ENCODE results near the gene ARFIP2. TPM values are rescaled to one million over a fixed set of nuclear protein-coding genes. Genes with fewer than 3 reads are reported as not detected.
A peak's percentile ranks its signal among the peaks of the same experiment; 100 is the strongest.
"Not testable (repeated sequence)": the region's sequence is repeated elsewhere in the genome, so short reads cannot be mapped to it uniquely, and the experiment has no call there.

Gene ARFIP2, protein sequence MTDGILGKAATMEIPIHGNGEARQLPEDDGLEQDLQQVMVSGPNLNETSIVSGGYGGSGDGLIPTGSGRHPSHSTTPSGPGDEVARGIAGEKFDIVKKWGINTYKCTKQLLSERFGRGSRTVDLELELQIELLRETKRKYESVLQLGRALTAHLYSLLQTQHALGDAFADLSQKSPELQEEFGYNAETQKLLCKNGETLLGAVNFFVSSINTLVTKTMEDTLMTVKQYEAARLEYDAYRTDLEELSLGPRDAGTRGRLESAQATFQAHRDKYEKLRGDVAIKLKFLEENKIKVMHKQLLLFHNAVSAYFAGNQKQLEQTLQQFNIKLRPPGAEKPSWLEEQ
- 59.3 and 72.7 TPM in 2 replicates for total RNA-seq

DNA sequence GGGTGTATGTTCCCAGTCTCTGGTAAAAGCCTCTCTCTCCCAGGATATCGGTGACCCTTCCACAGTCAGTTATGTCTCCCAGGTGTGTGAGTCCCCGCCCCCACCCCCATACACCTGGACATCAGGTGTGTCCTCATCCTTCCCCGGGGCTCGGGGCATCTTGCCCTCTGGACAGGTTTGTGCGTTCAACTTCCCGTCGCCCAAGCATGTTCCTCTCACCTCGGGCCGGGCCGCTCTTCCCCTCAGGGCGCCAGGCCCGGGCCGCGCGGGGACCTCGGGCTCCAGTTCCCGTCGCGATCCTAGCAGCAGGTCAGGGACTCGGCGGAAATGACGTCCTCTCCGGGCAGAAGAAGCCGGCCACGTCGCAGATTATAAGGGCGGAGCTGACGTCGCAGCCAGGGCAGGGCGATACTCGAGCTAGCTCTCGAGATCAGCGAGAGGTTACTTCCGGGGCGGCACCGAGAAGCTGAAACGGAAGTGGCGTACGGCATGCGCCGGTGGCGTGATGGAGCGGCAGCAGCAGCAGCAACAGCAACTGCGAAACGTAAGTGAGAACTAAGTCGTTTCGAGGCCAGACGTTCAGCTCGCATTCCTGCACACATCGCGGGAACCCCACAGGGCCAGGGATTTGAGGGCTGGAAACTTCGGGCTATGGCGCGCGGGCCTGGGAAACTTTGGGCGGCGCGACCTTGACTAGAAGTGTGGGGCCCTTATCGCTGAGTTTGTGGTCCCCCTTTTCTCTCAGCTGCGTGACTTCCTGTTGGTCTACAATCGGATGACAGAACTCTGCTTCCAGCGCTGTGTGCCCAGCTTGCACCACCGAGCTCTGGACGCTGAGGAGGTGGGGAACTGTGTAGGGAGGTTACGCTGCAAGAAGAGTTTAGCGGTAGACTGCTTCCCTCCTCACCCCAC, at the start of gene ARFIP2, which contains the start of gene TIMM10B:
TSS of gene ARFIP2 (minus strand) at position 320 of the 912 bp plus-strand sequence. CDS start 910 bp downstream, outside the sequence.
TSS of gene TIMM10B (plus strand) at position 490 of the 912 bp plus-strand sequence. CDS start at position 506, 16 bp downstream.
- no peaks in the 10 kb centered on the region for H3K27me3 ChIP-seq (ENCODE audit: control insufficient read depth, insufficient read depth, low read length)
- TF ChIP-seq CTCF (IDR thresholded peaks at IDR 0.05; ENCODE audit: insufficient read depth, low read length, severe bottlenecking) = no peak
- peak within 1 kb of the TSS; percentile 75 for H3K4me3 ChIP-seq (ENCODE audit: low read depth, low read length)
- FAIRE-seq (no peak), DNase-seq (ENCODE audit: low read depth) (peak; percentile 95)
- H3K36me3 ChIP-seq (ENCODE audit: control insufficient read depth, insufficient read depth, low read length) = peaks cover 24% of the 10 kb centered on the region

- no peak for FAIRE-seq
These were observed 49.7 kb upstream of the ARFIP2 start for GRCh38 chr11:6530848-6531247.

DNA sequence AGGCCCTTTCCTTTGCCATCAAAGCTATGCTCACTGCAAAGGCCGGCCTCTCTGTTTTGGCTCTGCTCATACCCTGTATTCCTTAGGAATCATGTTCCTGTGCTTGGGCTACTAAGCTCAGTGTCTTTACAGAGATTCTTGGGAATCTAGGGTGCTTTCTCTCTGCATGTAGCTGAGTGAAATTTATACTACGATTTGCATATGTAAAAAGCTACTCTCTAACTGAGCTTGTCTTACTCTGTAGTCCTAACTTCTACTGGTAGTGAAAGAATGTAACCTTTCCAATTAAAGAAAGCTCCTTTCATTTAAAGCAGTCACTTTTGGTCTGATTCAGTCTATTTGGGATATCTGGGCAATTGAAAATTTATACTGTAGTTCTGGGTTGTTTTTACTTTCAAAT, 48.1 kb upstream of the ARFIP2 start:
- DNase-seq (ENCODE audit: low read depth) (no peak), FAIRE-seq (no peak)
- Histone ChIP-seq H3K4me3 (ENCODE audit: low read depth, low read length) (no peak overlapping the region), H3K27me3 (ENCODE audit: control insufficient read depth, insufficient read depth, low read length) (no peaks in the 10 kb centered on the region), H3K36me3 (ENCODE audit: control insufficient read depth, insufficient read depth, low read length) (peaks cover 8% of the 10 kb centered on the region)
- TF ChIP-seq CTCF (IDR thresholded peaks at IDR 0.05; ENCODE audit: insufficient read depth, low read length, severe bottlenecking) = no peak

More at GRCh38 chr11:6530848-6531247, 49.7 kb upstream of the ARFIP2 start:
- H3K4me3 ChIP-seq (ENCODE audit: low read depth, low read length) = no peak overlapping the region
- TF ChIP-seq CTCF (IDR thresholded peaks at IDR 0.05; ENCODE audit: insufficient read depth, low read length, severe bottlenecking) = no peak
- H3K36me3 ChIP-seq (ENCODE audit: control insufficient read depth, insufficient read depth, low read length) = peaks cover 8% of the 10 kb centered on the region
- no peak for DNase-seq (ENCODE audit: low read depth)
- H3K27me3 ChIP-seq (ENCODE audit: control insufficient read depth, insufficient read depth, low read length) = no peaks in the 10 kb centered on the region

- DNase-seq (ENCODE audit: low read depth) (no peak), FAIRE-seq (no peak)
- H3K27me3 ChIP-seq (ENCODE audit: control insufficient read depth, insufficient read depth, low read length) = no peaks in the 10 kb centered on the region
- no peak for TF ChIP-seq CTCF (IDR thresholded peaks at IDR 0.05; ENCODE audit: insufficient read depth, low read length, severe bottlenecking)
- peaks cover 3% of the 10 kb centered on the region for H3K36me3 ChIP-seq (ENCODE audit: control insufficient read depth, insufficient read depth, low read length)
- H3K4me3 ChIP-seq (ENCODE audit: low read depth, low read length) = no peak overlapping the region
These were observed 45.4 kb upstream of the ARFIP2 start for GRCh38 chr11:6526411-6527135.

DNA sequence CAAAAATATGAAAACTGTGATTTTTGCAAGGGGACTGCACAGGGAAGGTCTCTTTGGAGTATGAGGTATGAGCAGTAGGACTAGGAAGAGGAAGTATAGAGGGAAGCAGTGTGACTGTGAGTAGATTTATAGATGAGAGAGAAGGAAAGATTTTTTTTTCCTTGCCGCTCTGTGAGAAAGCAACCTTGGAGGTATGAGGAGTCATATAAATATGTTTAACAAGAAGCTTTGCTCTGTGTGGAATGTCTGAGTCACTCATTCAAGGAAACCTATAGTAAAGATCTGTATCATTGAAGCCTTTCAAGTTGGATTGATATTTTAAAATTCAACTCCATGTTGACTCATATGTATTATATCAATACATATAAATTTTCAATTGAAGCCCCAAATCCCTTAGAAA, 42.1 kb upstream of the ARFIP2 start:
- no peak for TF ChIP-seq CTCF (IDR thresholded peaks at IDR 0.05; ENCODE audit: insufficient read depth, low read length, severe bottlenecking)
- Histone ChIP-seq H3K36me3 (ENCODE audit: control insufficient read depth, insufficient read depth, low read length) (no peaks in the 10 kb centered on the region), H3K27me3 (ENCODE audit: control insufficient read depth, insufficient read depth, low read length) (no peaks in the 10 kb centered on the region), H3K4me3 (ENCODE audit: low read depth, low read length) (no peak overlapping the region)
- DNase-seq (ENCODE audit: low read depth) (peak; percentile 73), FAIRE-seq (no peak)

- not testable (repeated sequence) for H3K36me3 ChIP-seq (ENCODE audit: control insufficient read depth, insufficient read depth, low read length); H3K27me3 ChIP-seq (ENCODE audit: control insufficient read depth, insufficient read depth, low read length); H3K4me3 ChIP-seq (ENCODE audit: low read depth, low read length); DNase-seq (ENCODE audit: low read depth); FAIRE-seq
These were observed 40.8 kb upstream of the ARFIP2 start for GRCh38 chr11:6521946-6522345.

Measured in bronchial epithelial cell (primary cell).